Occipital lobe (tissue), 2 donors: Measurements from ENCODE around the gene NRF1. TPM values are rescaled to one million over a fixed set of nuclear protein-coding genes. Genes with fewer than 3 reads are reported as not detected.
A peak's percentile ranks its signal among the peaks of the same experiment; 100 is the strongest.
"Not testable (repeated sequence)": the region's sequence is repeated elsewhere in the genome, so short reads cannot be mapped to it uniquely, and the experiment has no call there.

Source experiments
- DNase-seq: peaks from one replicate; lab custom pipeline; 2025; lab: John Stamatoyannopoulos, UW
- total RNA-seq: library from RNA; depleted of rRNA; stranded (reverse); fragments of >200 nt; gene quantifications from one replicate; pipeline ENCODE4 v1.2.3, GENCODE V29; 2014

The NRF1 gene
- total RNA-seq, 1 donor from 2014 or later: 16.1 TPM

GRCh38 chr7:129606803-129607202, 4.7 kb upstream of the NRF1 start:
- no peak for DNase-seq

- DNase-seq: no peak
Observed at GRCh38 chr7:129607471-129608120, 3.9 kb upstream of the NRF1 start.

GRCh38 chr7:129609666-129610065, 1.9 kb upstream of the NRF1 start:
- DNase-seq: no peak

GRCh38 chr7:129610709-129611245, 743 bp upstream of the NRF1 start:
- no peak for DNase-seq

GRCh38 chr7:129612112-129613015, 844 bp downstream of the NRF1 start:
- DNase-seq: no peak

- no peak for DNase-seq
Observed at GRCh38 chr7:129613016-129613337, 1.5 kb downstream of the NRF1 start.

- DNase-seq: no peak
Observed at GRCh38 chr7:129615018-129615417, 3.5 kb downstream of the NRF1 start.

GRCh38 chr7:129616530-129616929, 5.0 kb downstream of the NRF1 start:
- DNase-seq: no peak

GRCh38 chr7:129617178-129617577, 5.7 kb downstream of the NRF1 start:
- DNase-seq: no peak

GRCh38 chr7:129617652-129618051, 6.1 kb downstream of the NRF1 start:
- no peak for DNase-seq

- DNase-seq: no peak
Observed at GRCh38 chr7:129626896-129627295, 15.4 kb downstream of the NRF1 start.

- no peak for DNase-seq
Observed at GRCh38 chr7:129630341-129630740, 18.8 kb downstream of the NRF1 start.

GRCh38 chr7:129634361-129635034, 23.0 kb downstream of the NRF1 start:
- no peak for DNase-seq

- DNase-seq: peak; percentile 39
Observed at GRCh38 chr7:129635300-129636029, 23.9 kb downstream of the NRF1 start.

- DNase-seq: not testable (repeated sequence)
Observed at GRCh38 chr7:129636030-129636550, 24.6 kb downstream of the NRF1 start.

- DNase-seq: no peak
Observed at GRCh38 chr7:129636641-129637040, 25.1 kb downstream of the NRF1 start.

- DNase-seq: no peak
Observed at GRCh38 chr7:129640400-129640799, 28.9 kb downstream of the NRF1 start.

- DNase-seq: no peak
Observed at GRCh38 chr7:129642871-129643549, 31.5 kb downstream of the NRF1 start.

- no peak for DNase-seq
Observed at GRCh38 chr7:129643550-129644170, 32.1 kb downstream of the NRF1 start.

- DNase-seq: no peak
Observed at GRCh38 chr7:129644634-129645230, 33.2 kb downstream of the NRF1 start.
